ENCODE data around the gene STRADA.

STRADA gene

GRCh38 chr17:63764716-63765115 is 23.1 kb upstream of the STRADA start:
- Histone ChIP-seq H3K27ac (no peak overlapping the region), H3K4me1 (peaks cover 0 to 6% (median under 1%) of the 10 kb centered on the region in 4 donors), H3K9me3 (no peaks in the 10 kb centered on the region), H3K4me3 (no peak overlapping the region), H3K27me3 (no peaks in the 10 kb centered on the region), H3K36me3 (peaks cover 43 to 58% (median 48%) of the 10 kb centered on the region in 3 donors)
- TF ChIP-seq CTCF (IDR thresholded peaks at IDR 0.05) = no peak
- DNase-seq = no peak
- intact Hi-C loops (cut with DNase I; ENCODE audit: low total_unique reads) = no loop called here

GRCh38 chr17:63762161-63763078 is 20.8 kb upstream of the STRADA start:
- no peaks in the 10 kb centered on the region for H3K4me1 ChIP-seq
- DNase-seq = no peak
- intact Hi-C loops (cut with DNase I; ENCODE audit: low total_unique reads) = no loop called here
- peaks cover 43 to 62% (median 50%) of the 10 kb centered on the region in 3 donors for H3K36me3 ChIP-seq
- H3K4me3 ChIP-seq = no peak overlapping the region
- no peaks in the 10 kb centered on the region for H3K27me3 ChIP-seq
- no peak overlapping the region for H3K27ac ChIP-seq
- no peak for TF ChIP-seq CTCF (IDR thresholded peaks at IDR 0.05)
- H3K9me3 ChIP-seq = no peaks in the 10 kb centered on the region

- Histone ChIP-seq H3K27ac (no peak overlapping the region), H3K36me3 (peaks cover 54 to 76% (median 59%) of the 10 kb centered on the region in 3 donors), H3K27me3 (no peaks in the 10 kb centered on the region), H3K9me3 (no peaks in the 10 kb centered on the region), H3K4me1 (no peaks in the 10 kb centered on the region), H3K4me3 (no peak overlapping the region)
- no peak for DNase-seq
- intact Hi-C loops (cut with DNase I; ENCODE audit: low total_unique reads) = no loop called here
- TF ChIP-seq CTCF (IDR thresholded peaks at IDR 0.05) = no peak
Measured at GRCh38 chr17:63760771-63761539, 19.4 kb upstream of the STRADA start.

GRCh38 chr17:63758428-63758827 is 16.8 kb upstream of the STRADA start:
- H3K27me3 ChIP-seq = no peaks in the 10 kb centered on the region
- no peak for DNase-seq
- H3K36me3 ChIP-seq = peaks cover 60 to 77% (median 68%) of the 10 kb centered on the region in 3 donors
- no peak for TF ChIP-seq CTCF (IDR thresholded peaks at IDR 0.05)
- H3K27ac ChIP-seq = no peak overlapping the region
- H3K4me3 ChIP-seq = no peak overlapping the region
- H3K9me3 ChIP-seq = no peaks in the 10 kb centered on the region
- H3K4me1 ChIP-seq = no peaks in the 10 kb centered on the region
- intact Hi-C loops (cut with DNase I; ENCODE audit: low total_unique reads) = no loop called here

- peaks cover 51 to 87% (median 62%) of the 10 kb centered on the region in 3 donors for H3K36me3 ChIP-seq
- no peaks in the 10 kb centered on the region for H3K9me3 ChIP-seq
Measured at GRCh38 chr17:63754046-63754445, 12.4 kb upstream of the STRADA start.

More at GRCh38 chr17:63754046-63754445, 12.4 kb upstream of the STRADA start:
- intact Hi-C loops (cut with DNase I; ENCODE audit: low total_unique reads) = no loop called here
- Histone ChIP-seq H3K27ac (no peak overlapping the region), H3K4me3 (no peak overlapping the region), H3K4me1 (no peaks in the 10 kb centered on the region), H3K27me3 (no peaks in the 10 kb centered on the region)
- TF ChIP-seq CTCF (IDR thresholded peaks at IDR 0.05) = no peak
- no peak for DNase-seq

Data from tibial artery (tissue), 4 donors.